Stimulated activated naive CD8-positive, alpha-beta T cell treated with anti-CD3 and anti-CD28 coated beads, Interleukin-15, Interleukin-2, amounts not matched to agents 100 ng/mL and 50 ng/mL, for 24 hours (primary cell): ENCODE data around the gene DHX58.
A peak's percentile ranks its signal among the peaks of the same experiment; 100 is the strongest.
"Not testable (repeated sequence)": the region's sequence is repeated elsewhere in the genome, so short reads cannot be mapped to it uniquely, and the experiment has no call there.

Experiments used
- H3K27ac Mint-ChIP-seq: one replicate; pipeline ENCODE4 v1.8.0; 2021; ENCODE audit warnings: mild to moderate bottlenecking, mixed read lengths
- H3K27me3 Mint-ChIP-seq: one replicate; pipeline ENCODE4 v1.8.0; 2021; ENCODE audit warnings: mixed read lengths
- H3K36me3 Mint-ChIP-seq: one replicate; pipeline ENCODE4 v1.8.0; 2021; ENCODE audit warnings: low read depth, mixed read lengths
- H3K4me1 Mint-ChIP-seq: one replicate; pipeline ENCODE4 v1.8.0; 2021; ENCODE audit warnings: low read depth, mixed read lengths
- H3K4me3 Mint-ChIP-seq: one replicate; pipeline ENCODE4 v1.8.0; 2021; ENCODE audit warnings: mild to moderate bottlenecking, mixed read lengths
- H3K9me3 Mint-ChIP-seq: one replicate; pipeline ENCODE4 v1.8.0; 2021; ENCODE audit warnings: mixed read lengths

Gene DHX58

GRCh38 chr17:42112552-42113176 is at the start of gene DHX58:
TSS of gene DHX58 (minus strand) at chr17:42112714. CDS start at chr17:42111892, 822 bp downstream.
- peaks cover 49% of the 10 kb centered on the region for H3K4me1 Mint-ChIP-seq
- H3K27me3 Mint-ChIP-seq: no peaks in the 10 kb centered on the region
- H3K9me3 Mint-ChIP-seq: no peaks in the 10 kb centered on the region
- H3K27ac Mint-ChIP-seq: peak within 1 kb of the TSS; percentile 97
- H3K4me3 Mint-ChIP-seq: peak within 1 kb of the TSS; percentile 86
- peaks cover 30% of the 10 kb centered on the region for H3K36me3 Mint-ChIP-seq

DNA sequence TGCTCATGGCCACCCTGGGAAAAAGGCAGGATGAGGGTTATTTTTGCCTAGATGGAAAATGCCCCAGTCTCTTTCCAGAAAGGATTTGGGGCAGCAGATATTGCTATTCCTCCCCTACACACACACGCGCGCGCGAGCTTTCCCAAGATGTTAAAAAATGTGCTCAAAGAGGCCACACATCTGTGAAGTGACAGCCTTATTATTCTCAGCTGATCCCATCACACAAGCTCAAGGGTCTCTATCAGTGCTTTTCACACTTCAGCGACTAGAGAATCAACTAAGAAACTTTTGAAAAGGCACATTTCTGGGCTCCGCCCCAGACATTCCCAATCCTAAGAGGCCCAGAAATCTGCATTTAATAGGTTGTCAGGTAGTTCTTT is 48.0 kb upstream of the DHX58 start:
- Mint-ChIP-seq H3K4me3 (no peak overlapping the region), H3K27me3 (no peaks in the 10 kb centered on the region), H3K36me3 (no peaks in the 10 kb centered on the region), H3K9me3 (no peaks in the 10 kb centered on the region), H3K4me1 (peaks cover 6% of the 10 kb centered on the region), H3K27ac (no peak overlapping the region)

GRCh38 chr17:42159796-42160530 is 47.4 kb upstream of the DHX58 start:
- peaks cover 6% of the 10 kb centered on the region for H3K4me1 Mint-ChIP-seq
- no peaks in the 10 kb centered on the region for H3K27me3 Mint-ChIP-seq
- no peaks in the 10 kb centered on the region for H3K36me3 Mint-ChIP-seq
- no peaks in the 10 kb centered on the region for H3K9me3 Mint-ChIP-seq
- no peak overlapping the region for H3K4me3 Mint-ChIP-seq
- H3K27ac Mint-ChIP-seq: no peak overlapping the region

DNA sequence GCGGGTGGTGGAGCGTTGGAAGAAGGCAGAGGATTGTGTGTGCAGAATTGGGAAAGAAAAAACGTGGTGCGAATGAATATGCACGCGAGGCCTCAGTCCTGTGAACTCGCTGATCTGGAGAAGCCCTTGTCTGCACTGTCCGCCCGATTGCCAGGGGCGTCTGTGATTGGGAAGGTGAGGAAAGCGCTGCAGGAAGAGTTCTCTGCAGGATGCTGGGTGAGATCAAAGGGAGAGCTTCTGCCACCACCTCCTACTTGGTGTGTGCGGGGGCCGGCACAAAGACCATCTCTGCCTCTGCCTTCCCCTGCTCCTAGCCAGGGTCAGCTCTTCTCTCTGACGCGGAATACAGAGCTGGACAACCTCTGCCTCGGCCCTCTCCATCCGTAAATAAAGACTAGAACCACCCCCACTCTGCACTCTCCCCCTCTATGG is 43.1 kb upstream of the DHX58 start:
- peaks cover 43% of the 10 kb centered on the region for H3K4me1 Mint-ChIP-seq
- no peak overlapping the region for H3K27ac Mint-ChIP-seq
- peaks cover 4% of the 10 kb centered on the region for H3K36me3 Mint-ChIP-seq

DNA sequence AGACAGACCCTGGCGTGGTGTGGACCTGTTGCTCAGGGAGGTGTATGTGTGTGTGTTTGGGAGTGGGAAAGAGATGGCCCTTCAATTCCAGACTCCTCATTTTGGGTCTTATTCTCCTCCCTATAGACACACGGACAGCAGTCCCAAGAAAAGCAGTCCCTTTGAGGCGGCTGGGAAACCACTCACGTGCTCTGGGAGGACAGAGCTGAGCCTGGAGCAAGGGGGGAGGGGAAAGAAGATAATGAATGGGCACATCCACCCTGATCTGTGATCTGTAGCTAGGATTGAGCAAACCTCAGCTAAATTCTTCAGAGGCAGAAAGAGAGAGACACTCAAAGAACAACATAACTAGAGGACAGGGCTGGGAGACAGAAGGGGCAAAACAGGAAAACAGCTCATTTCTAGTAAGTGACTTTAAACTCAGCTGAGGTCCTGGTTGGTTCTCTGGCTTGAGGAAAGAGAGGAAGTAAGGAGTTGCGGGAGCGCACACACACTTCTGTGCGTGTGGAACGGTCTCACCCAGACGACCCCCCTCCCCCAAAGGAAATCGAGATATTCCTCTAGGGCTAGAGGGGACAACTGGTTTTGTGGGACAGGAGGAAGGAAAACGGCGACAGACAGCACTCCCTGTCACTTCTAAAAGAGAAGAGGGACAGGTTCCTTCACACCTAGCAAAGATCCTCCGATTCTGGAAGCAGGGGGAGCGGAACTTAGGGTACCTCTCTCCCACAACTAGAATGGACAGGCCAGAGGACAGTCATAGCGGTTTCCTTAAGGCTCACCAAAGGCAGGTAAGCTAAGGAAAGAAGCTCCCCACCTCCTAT is 41.6 kb upstream of the DHX58 start:
- H3K27me3 Mint-ChIP-seq: no peaks in the 10 kb centered on the region
- H3K9me3 Mint-ChIP-seq: no peaks in the 10 kb centered on the region
- H3K4me3 Mint-ChIP-seq: peak overlapping the region; percentile 95
- H3K27ac Mint-ChIP-seq: peak overlapping the region; percentile 92
- H3K4me1 Mint-ChIP-seq: peaks cover 45% of the 10 kb centered on the region
- peaks cover 4% of the 10 kb centered on the region for H3K36me3 Mint-ChIP-seq

More for the DNA sequence above, 43.1 kb upstream of the DHX58 start:
- Mint-ChIP-seq H3K9me3 (no peaks in the 10 kb centered on the region), H3K27me3 (no peaks in the 10 kb centered on the region), H3K4me3 (peak overlapping the region; percentile 95)

DNA sequence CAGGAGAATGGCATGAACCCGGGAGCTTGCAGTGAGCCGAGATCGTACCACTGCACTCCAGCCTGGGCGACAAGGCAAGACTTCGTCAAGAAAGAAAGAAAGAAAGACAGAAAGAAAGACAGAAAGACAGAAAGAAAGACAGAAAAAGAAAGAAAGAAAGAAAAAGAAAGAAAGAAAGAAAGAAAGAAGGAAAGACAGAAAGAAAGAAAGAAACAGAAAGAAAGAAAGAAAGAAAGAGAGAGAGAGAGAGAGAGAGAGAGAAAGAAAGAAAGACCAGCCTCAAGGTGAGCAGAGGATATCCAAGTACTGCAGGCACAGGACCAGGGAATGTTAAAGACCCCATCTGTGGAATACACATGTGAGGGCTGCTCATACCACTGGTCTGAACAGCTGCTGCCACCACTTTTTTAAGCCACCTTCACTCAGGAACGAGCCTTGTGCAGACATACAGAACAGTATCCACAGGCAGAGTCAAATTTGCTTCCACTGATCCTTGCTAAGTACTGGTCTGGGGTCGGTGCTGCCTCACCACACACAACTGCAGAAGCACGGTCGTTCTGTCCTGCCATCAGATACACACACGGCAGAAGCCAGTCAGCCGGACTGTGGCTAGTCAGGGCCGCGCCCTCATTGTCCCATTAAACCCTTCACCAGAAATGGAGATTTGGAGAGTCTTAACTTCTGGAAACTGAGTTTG is 34.5 kb upstream of the DHX58 start:
- Mint-ChIP-seq H3K4me3 (no peak overlapping the region), H3K27me3 (no peaks in the 10 kb centered on the region), H3K27ac (peak overlapping the region; percentile 45), H3K36me3 (peaks cover 32% of the 10 kb centered on the region), H3K9me3 (no peaks in the 10 kb centered on the region), H3K4me1 (peaks cover 30% of the 10 kb centered on the region)

DNA sequence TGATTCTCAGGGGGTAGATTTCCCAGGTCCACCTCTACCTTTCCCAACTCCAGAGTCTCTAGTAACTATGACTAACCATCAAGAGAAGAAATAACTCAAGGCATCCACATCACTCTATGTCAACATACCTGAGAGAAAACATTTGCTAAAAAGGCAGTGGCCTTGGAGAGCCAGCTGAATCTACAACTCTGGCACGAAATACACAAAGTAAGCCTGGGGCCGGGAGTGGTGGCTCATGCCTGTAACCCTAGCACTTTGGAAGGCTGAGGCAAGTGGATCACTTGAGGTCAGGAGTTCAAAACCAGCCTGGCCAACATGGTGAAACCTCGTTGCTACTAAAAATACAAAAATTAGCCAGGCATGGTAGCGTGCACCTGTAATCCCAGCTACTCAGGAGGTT is 30.6 kb upstream of the DHX58 start:
- not testable (repeated sequence) for H3K4me3 Mint-ChIP-seq, H3K9me3 Mint-ChIP-seq, H3K27me3 Mint-ChIP-seq
- Mint-ChIP-seq H3K36me3 (peaks cover 35% of the 10 kb centered on the region), H3K4me1 (peaks cover 19% of the 10 kb centered on the region), H3K27ac (peak overlapping the region; percentile 16)

- Mint-ChIP-seq H3K27me3 (no peaks in the 10 kb centered on the region), H3K4me1 (peaks cover 21% of the 10 kb centered on the region), H3K36me3 (peaks cover 32% of the 10 kb centered on the region), H3K9me3 (no peaks in the 10 kb centered on the region), H3K27ac (no peak overlapping the region), H3K4me3 (no peak overlapping the region)
These were observed 29.9 kb upstream of the DHX58 start for GRCh38 chr17:42142371-42142896.

- Mint-ChIP-seq H3K36me3 (peaks cover 38% of the 10 kb centered on the region), H3K27me3 (no peaks in the 10 kb centered on the region), H3K4me1 (peaks cover 27% of the 10 kb centered on the region), H3K27ac (no peak overlapping the region), H3K9me3 (no peaks in the 10 kb centered on the region), H3K4me3 (no peak overlapping the region)
These were observed 28.9 kb upstream of the DHX58 start for GRCh38 chr17:42141382-42141781.

DNA sequence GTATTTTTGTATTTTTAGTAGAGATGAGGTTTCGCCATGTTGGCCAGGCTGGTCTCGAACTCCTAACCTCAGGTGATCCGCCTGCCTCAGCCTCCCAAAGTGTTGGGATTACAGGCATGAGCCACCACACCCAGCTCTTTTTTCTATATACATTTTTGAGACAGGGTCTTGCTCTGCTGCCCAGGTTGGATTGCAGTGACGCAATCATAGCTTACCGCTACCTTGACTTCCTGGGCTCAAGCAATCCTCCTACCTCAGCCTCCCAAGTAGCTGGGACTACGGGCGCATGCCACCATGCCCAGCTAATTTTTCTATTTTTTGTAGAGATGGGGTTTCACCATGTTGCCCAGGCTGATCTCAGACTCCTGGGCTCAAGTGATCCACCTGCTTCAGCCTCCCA is 28.2 kb upstream of the DHX58 start:
- peaks cover 37% of the 10 kb centered on the region for H3K36me3 Mint-ChIP-seq

GRCh38 chr17:42138749-42139492 is 26.4 kb upstream of the DHX58 start:
- H3K27ac Mint-ChIP-seq: no peak overlapping the region
- H3K4me1 Mint-ChIP-seq: peaks cover 44% of the 10 kb centered on the region

More for the DNA sequence above, 28.2 kb upstream of the DHX58 start:
- not testable (repeated sequence) for H3K27ac Mint-ChIP-seq, H3K27me3 Mint-ChIP-seq, H3K4me3 Mint-ChIP-seq, H3K9me3 Mint-ChIP-seq
- H3K4me1 Mint-ChIP-seq: peaks cover 33% of the 10 kb centered on the region

GRCh38 chr17:42136654-42137051 is 24.1 kb upstream of the DHX58 start:
- no peaks in the 10 kb centered on the region for H3K27me3 Mint-ChIP-seq
- peaks cover 27% of the 10 kb centered on the region for H3K36me3 Mint-ChIP-seq
- peaks cover 52% of the 10 kb centered on the region for H3K4me1 Mint-ChIP-seq
- no peaks in the 10 kb centered on the region for H3K9me3 Mint-ChIP-seq
- H3K4me3 Mint-ChIP-seq: no peak overlapping the region
- H3K27ac Mint-ChIP-seq: no peak overlapping the region

More at GRCh38 chr17:42138749-42139492, 26.4 kb upstream of the DHX58 start:
- H3K9me3 Mint-ChIP-seq: no peaks in the 10 kb centered on the region
- no peaks in the 10 kb centered on the region for H3K27me3 Mint-ChIP-seq
- H3K36me3 Mint-ChIP-seq: peaks cover 40% of the 10 kb centered on the region
- H3K4me3 Mint-ChIP-seq: no peak overlapping the region

DNA sequence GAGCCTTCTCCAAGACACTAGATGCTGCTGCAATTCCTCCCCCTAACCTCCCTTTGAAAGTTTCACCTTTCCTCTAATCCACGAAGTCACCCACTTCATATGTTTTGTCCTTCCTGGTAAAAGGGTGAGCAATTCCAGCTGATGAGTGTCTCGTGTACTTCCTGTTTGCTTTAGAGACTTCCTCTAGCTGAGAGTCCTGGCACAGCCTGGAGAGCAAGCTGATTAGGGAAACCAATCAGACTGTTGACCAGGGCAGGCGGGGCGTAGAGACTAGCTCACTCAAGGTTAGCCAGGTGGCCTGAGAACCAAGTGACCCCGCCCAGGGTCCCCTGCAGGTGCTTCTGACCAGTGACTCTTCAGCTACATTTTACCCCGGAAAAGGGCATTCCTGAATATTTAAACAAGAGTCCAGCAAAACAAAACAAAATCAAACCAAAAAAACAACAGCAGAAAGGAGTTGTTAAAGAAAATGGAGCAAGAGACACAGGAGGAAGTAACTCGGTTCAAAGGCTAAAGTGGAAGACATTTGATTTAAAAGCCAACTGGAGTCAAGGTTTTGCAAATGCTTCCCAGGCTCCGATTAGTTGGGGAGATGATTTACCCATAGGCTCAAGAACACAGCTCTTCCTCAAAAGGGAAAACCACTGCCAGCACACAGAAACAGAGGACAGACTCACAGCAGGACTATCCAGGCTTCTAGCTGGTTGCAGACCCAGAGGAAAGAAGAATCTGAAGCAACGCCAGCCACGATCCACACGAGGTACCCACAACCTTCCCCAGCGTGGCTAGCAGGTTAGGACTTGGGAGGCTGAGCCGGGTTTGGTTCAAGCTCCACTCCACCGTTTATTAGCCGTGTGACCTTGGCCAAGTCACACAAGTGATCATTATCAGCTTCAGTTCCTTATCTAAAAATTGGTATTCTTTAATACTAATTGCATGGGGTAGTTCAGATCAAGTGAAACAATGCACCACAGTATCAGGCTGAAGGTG is 23.4 kb upstream of the DHX58 start:
- Mint-ChIP-seq H3K4me3 (no peak overlapping the region), H3K27me3 (no peaks in the 10 kb centered on the region), H3K27ac (peak overlapping the region; percentile 26), H3K4me1 (peaks cover 58% of the 10 kb centered on the region), H3K9me3 (no peaks in the 10 kb centered on the region), H3K36me3 (peaks cover 25% of the 10 kb centered on the region)
